ENCODE results near the gene LEMD3.
A peak's percentile ranks its signal among the peaks of the same experiment; 100 is the strongest.

- TF ChIP-seq CTCF (IDR thresholded peaks at IDR 0.05 in 4 of 5, conservative IDR thresholded peaks at IDR 0.05 in 1 of 5) (peak in 1 of 5 experiments; percentile 24), POLR2A (IDR thresholded peaks at IDR 0.05) (peak; percentile 67 to 69)
Measured at GRCh38 chr12:65278576-65279368, 109.4 kb downstream of the LEMD3 start, which contains the start of gene MSRB3.
